ENCODE results near the gene SH3BGRL3. TPM values are rescaled to one million over a fixed set of nuclear protein-coding genes. Genes with fewer than 3 reads are reported as not detected.

The SH3BGRL3 gene
- total and polyA plus RNA-seq, 2 experiments from 2014 or later = 30.9 to 370 TPM

- peak overlapping the region; percentile 61; the same call in 2 of the 3 replicates for H3K4me3 Mint-ChIP-seq
- peaks cover 20% of the 10 kb centered on the region for H3K4me1 ChIP-seq (ENCODE audit: insufficient read depth)
- TF ChIP-seq ZNF462 (CRISPR knock-in tag; IDR thresholded peaks at IDR 0.05) (no peak), ZNF114 (CRISPR knock-in tag; IDR thresholded peaks at IDR 0.05) (no peak), STAT1 (IDR thresholded peaks at IDR 0.05; ENCODE audit: unreplicated experiment) (no peak), ZNF331 (CRISPR knock-in tag; IDR thresholded peaks at IDR 0.05; ENCODE audit: low read depth) (no peak)
- H3K27ac ChIP-seq (ENCODE audit: low read depth) = 0 out of 2 replicates have a peak overlapping the region, but pooled peaks have one; percentile 66
- H3F3A ChIP-seq (replicated peaks; ENCODE audit: low read depth) = peaks cover 12% of the 10 kb centered on the region
- no peak overlapping the region for H3K27ac Mint-ChIP-seq
- peaks cover 17% of the 10 kb centered on the region for H3K36me3 Mint-ChIP-seq (ENCODE audit: low read depth)
- H3K36me3 ChIP-seq (ENCODE audit: insufficient read depth) = peaks cover 4% of the 10 kb centered on the region
- no peaks in the 10 kb centered on the region for H3K27me3 ChIP-seq (ENCODE audit: insufficient read depth)
- H3K27me3 Mint-ChIP-seq (ENCODE audit: insufficient read depth, low read depth, poor library complexity) = peaks cover 29% of the 10 kb centered on the region
- H3K9me2 ChIP-seq (ENCODE audit: insufficient read depth) = no peaks in the 10 kb centered on the region
- no peak overlapping the region for H2AFZ ChIP-seq
- peak overlapping the region; percentile 92 for H3K4me2 ChIP-seq
- H3K9me3 Mint-ChIP-seq = no peaks in the 10 kb centered on the region; the same call in 2 of the 3 replicates
- peak overlapping the region; percentile 85 for H3K4me3 ChIP-seq
- ATAC-seq (peak; percentile 8), DNase-seq (ENCODE audit: low spot score) (peak; percentile 56)
- no peaks in the 10 kb centered on the region for H3K79me2 ChIP-seq (replicated peaks; ENCODE audit: insufficient read depth)
- H4K20me1 ChIP-seq (replicated peaks; ENCODE audit: insufficient read depth) = 0 out of 2 replicates have a peak, but pooled peaks cover 3% of the 10 kb centered on the region
- H3K4me1 Mint-ChIP-seq = peaks cover 43% of the 10 kb centered on the region
Observed at GRCh38 chr1:26282401-26282918, 2.6 kb downstream of the SH3BGRL3 start.

DNA sequence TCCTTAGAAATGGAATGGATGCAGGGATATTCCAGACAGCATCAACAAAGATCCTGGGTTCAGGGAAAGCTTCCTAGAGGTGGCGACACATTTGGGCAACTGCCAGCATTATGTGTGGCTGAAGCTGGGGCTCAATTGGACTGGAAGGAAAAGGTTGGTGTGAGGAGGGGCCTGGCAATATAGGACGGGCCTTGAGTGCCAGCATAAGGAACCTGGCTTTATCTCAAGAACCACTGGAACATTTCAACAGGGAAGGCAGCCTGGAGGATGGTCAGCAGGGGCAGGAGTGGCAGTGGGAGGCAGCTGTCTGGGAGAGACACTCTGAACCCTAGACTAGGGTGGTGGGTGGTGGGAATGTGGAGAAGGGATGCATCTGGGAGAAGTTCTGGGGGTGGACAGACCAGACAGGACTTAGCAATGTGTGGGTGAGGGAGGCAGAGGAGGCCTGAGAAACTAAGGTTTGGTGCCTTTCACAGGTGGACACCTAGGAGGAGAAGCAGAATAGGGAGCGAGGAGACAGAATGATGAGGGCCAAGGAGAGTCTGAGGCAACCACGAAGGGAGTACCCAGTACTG, 3.5 kb downstream of the SH3BGRL3 start:
- Histone ChIP-seq H3K9me2 (ENCODE audit: insufficient read depth) (no peaks in the 10 kb centered on the region), H3K27me3 (ENCODE audit: insufficient read depth) (no peaks in the 10 kb centered on the region), H3K27ac (ENCODE audit: low read depth) (no peak overlapping the region), H3K4me1 (ENCODE audit: insufficient read depth) (peaks cover 20% of the 10 kb centered on the region), H3K4me3 (no peak overlapping the region), H3K79me2 (replicated peaks; ENCODE audit: insufficient read depth) (no peaks in the 10 kb centered on the region), H3K4me2 (no peak overlapping the region), H4K20me1 (replicated peaks; ENCODE audit: insufficient read depth) (0 out of 2 replicates have a peak, but pooled peaks cover 3% of the 10 kb centered on the region), H3F3A (replicated peaks; ENCODE audit: low read depth) (peaks cover 8% of the 10 kb centered on the region), H2AFZ (no peak overlapping the region), H3K36me3 (ENCODE audit: insufficient read depth) (peaks cover 4% of the 10 kb centered on the region; the same call in 1 of the 2 replicates)
- H3K27me3 Mint-ChIP-seq (ENCODE audit: insufficient read depth, low read depth, poor library complexity) = peaks cover 29% of the 10 kb centered on the region
- TF ChIP-seq JUNB (IDR thresholded peaks at IDR 0.05; ENCODE audit: unreplicated experiment) (no peak), ZNF331 (CRISPR knock-in tag; IDR thresholded peaks at IDR 0.05; ENCODE audit: low read depth) (no peak), CTCF (conservative IDR thresholded peaks at IDR 0.05; ENCODE audit: low read depth in 2 of 2) (no peak)
- ATAC-seq (no peak), DNase-seq (ENCODE audit: low spot score) (no peak)
- H3K27ac Mint-ChIP-seq = no peak overlapping the region; the same call in 1 of the 2 replicates
- no peak overlapping the region for H3K4me3 Mint-ChIP-seq
- peaks cover 8% of the 10 kb centered on the region for H3K36me3 Mint-ChIP-seq (ENCODE audit: low read depth)
- H3K9me3 Mint-ChIP-seq = no peaks in the 10 kb centered on the region; the same call in 2 of the 3 replicates
- peaks cover 43% of the 10 kb centered on the region for H3K4me1 Mint-ChIP-seq

Measured in GM23338 (cell line).